Naive B cell (primary cell): ENCODE data around the gene CALHM6. TPM values are rescaled to one million over a fixed set of nuclear protein-coding genes. Genes with fewer than 3 reads are reported as not detected.

Experiments used
- ATAC-seq, 2 donors: fragments of 150-1000 bp; cut with Tn5 transposase; 2 replicates each; pipeline ENCODE4 v1.10.0; 2021; ENCODE audit warnings: low read depth in 2 of 2, mild to moderate bottlenecking in 2 of 2, moderate library complexity in 2 of 2
- DNase-seq: peaks from one replicate; pipeline ENCODE4 v3.0.0; 2022
- H3K27ac Mint-ChIP-seq, 6 donors: one replicate each; pipeline ENCODE4 v1.8.0; 2020 to 2022; ENCODE audit warnings: mild to moderate bottlenecking in 6 of 6, mixed read lengths in 6 of 6, moderate library complexity in 5 of 6, inconsistent platforms in 2 of 6
- H3K27me3 Mint-ChIP-seq, 3 donors: one replicate each; pipeline ENCODE4 v1.8.0; 2021 to 2022; ENCODE audit warnings: mixed read lengths in 3 of 3, mild to moderate bottlenecking in 1 of 3
- H3K36me3 Mint-ChIP-seq, 2 donors: one replicate each; pipeline ENCODE4 v1.8.0; 2020 to 2022; ENCODE audit warnings: mixed read lengths in 2 of 2, inconsistent platforms in 1 of 2, mild to moderate bottlenecking in 1 of 2
- H3K4me1 Mint-ChIP-seq, 3 donors: one replicate each; pipeline ENCODE4 v1.8.0; 2020 to 2022; ENCODE audit warnings: mixed read lengths in 3 of 3, inconsistent platforms in 1 of 3, mild to moderate bottlenecking in 1 of 3, moderate library complexity in 1 of 3
- H3K4me3 Mint-ChIP-seq, 8 donors: one replicate each; pipeline ENCODE4 v1.8.0; 2020 to 2022; ENCODE audit warnings: mild to moderate bottlenecking in 8 of 8, mixed read lengths in 8 of 8, moderate library complexity in 8 of 8, inconsistent platforms in 2 of 8
- H3K9me3 Mint-ChIP-seq, 7 donors: one replicate each; pipeline ENCODE4 v1.8.0; 2020 to 2022; ENCODE audit warnings: mixed read lengths in 7 of 7, mild to moderate bottlenecking in 5 of 7, inconsistent platforms in 2 of 7, moderate library complexity in 1 of 7
- polyA plus RNA-seq, 6 donors: library from polyadenylated mRNA; unstranded; fragments of 300-500 nt; fragmentation: Illumina TruSeq; gene quantifications; one replicate each; pipeline ENCODE4 v1.2.3, GENCODE V29; 2021; ENCODE audit warnings: low read depth in 6 of 6

Gene CALHM6
- polyA plus RNA-seq, 6 donors from 2014 or later: 687 to 1,118 (median 783) TPM

DNA sequence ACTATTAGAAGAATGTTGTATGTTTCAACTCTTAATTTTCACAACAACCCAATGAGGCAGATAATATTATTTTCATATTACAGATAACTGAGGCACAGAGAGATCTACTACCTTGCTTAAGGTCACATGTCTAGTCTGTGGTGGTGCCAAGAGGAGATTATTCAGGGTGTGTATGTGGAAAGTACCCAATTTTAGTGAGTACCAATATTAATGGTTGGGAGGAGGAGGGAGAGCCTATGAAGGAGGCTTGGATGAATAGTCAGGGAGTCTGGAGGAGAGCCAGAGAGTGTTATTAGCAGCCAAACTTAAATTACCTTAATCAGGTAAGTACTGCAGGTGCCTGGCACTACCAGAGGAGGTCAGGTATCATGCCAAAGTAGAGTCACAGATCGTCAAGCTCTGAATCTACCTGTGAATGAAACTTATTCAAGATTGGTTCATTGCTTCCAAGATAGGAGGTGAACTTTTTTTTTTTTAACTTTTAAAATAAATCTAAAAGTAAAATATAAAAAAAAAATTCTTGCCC, 10.9 kb upstream of the CALHM6 start:
- Mint-ChIP-seq H3K4me3 (peak overlapping the region in 1 of 8 donors; percentile 34), H3K27me3 (no peaks in the 10 kb centered on the region), H3K36me3 (no peaks in the 10 kb centered on the region), H3K9me3 (no peaks in the 10 kb centered on the region), H3K4me1 (peaks cover 26 to 40% (median 39%) of the 10 kb centered on the region in 3 donors), H3K27ac (peak overlapping the region in 2 of 6 donors; percentile 53 to 93)
- DNase-seq: no peak
- no peak for ATAC-seq

DNA sequence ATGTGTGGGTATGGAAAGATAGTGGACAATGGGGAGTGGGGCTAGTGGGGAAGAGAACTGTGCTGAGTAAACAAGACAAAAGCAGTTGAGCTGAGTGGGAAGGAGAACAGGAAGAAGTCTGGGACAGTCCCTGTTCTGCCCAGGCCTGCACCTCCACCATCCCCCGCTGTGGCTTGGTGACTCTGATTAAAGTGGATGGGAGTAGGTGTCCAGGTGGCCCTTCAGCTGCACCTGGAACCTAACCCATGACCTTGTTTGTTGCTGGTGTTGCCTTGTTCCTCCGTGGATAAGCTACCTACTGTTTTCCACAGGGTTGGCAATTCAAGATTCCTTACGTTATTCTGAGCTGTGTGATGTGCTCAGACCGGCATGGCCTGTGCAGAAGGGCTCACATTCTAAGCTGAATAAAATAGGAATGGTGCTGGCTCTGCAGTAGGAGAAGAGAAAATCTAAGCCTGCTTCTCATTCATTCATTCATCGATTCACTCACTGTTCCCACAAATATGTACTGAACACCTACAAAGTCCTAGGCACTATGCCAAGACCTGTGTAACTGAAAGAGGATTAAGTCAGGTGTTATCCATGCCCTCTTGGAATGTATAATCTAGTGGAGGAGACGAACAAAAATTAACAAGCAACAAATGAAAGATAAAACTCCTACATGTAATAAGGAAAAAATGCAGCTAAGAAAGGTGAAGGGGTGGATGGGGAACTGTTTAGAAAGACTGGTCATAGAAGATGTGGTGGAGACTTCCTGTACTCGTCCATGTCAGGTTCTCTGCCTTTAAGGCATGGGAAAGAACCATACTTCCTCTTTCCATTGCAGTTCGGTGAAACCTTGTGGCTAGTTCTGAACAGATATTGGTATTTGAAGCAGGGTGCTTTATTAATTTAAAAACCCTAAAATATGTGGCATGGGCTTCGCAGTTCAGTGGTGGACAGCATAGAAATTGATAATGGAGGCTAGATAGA, 10.1 kb upstream of the CALHM6 start:
- ATAC-seq (peak; percentile 99), DNase-seq (peak; percentile 58)
- Mint-ChIP-seq H3K4me1 (peaks cover 25 to 38% (median 37%) of the 10 kb centered on the region in 3 donors), H3K27me3 (no peaks in the 10 kb centered on the region), H3K27ac (peak overlapping the region; percentile 4 to 68 (median 39)), H3K4me3 (peak overlapping the region in 7 of 8 donors; percentile 6 to 78 (median 32)), H3K9me3 (no peaks in the 10 kb centered on the region), H3K36me3 (no peaks in the 10 kb centered on the region)

DNA sequence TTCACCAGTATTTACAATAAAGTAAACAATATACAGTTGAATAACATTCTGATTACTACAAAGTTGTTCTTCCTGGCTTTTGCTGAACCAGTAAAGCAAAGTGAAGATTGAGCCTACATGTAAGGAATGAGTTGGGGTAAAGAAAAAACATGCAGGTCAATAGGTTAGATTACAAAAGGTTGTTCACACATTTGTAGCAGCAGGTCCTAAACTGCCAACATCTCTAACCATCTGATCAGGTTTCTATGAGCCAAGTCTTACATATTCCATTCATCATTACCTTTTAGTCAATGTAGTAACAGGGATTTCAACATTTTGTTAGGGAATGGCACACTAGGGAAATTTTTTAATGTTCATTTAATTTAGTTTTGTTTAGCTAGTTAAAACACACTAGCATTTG, 9.3 kb upstream of the CALHM6 start:
- peaks cover 25 to 37% (median 36%) of the 10 kb centered on the region in 3 donors for H3K4me1 Mint-ChIP-seq
- no peak overlapping the region for H3K4me3 Mint-ChIP-seq
- H3K9me3 Mint-ChIP-seq: no peaks in the 10 kb centered on the region
- no peak for ATAC-seq
- no peak for DNase-seq
- H3K27ac Mint-ChIP-seq: no peak overlapping the region
- H3K27me3 Mint-ChIP-seq: no peaks in the 10 kb centered on the region
- no peaks in the 10 kb centered on the region for H3K36me3 Mint-ChIP-seq

DNA sequence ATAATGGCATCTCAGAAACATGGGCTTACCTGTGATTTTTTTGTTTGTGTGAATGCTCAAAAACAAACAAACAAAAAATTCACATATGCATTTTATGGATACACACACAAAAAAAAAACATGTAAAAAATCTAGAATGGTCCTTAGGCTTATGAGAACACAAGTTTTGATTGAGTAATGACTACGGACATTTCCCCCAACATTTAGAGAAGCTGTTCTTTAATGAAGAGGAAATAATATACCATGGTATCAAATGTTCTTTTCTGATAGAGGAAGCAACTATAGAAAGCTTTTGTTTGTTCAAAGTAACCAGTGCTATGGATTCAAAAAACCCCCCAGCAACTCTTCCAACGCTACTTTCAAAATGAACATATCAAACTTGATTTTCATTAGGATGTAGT, 8.6 kb upstream of the CALHM6 start:
- Mint-ChIP-seq H3K9me3 (no peaks in the 10 kb centered on the region), H3K27me3 (no peaks in the 10 kb centered on the region), H3K27ac (no peak overlapping the region), H3K4me1 (peaks cover 25 to 37% (median 34%) of the 10 kb centered on the region in 3 donors), H3K36me3 (no peaks in the 10 kb centered on the region), H3K4me3 (no peak overlapping the region)
- ATAC-seq: no peak
- no peak for DNase-seq

DNA sequence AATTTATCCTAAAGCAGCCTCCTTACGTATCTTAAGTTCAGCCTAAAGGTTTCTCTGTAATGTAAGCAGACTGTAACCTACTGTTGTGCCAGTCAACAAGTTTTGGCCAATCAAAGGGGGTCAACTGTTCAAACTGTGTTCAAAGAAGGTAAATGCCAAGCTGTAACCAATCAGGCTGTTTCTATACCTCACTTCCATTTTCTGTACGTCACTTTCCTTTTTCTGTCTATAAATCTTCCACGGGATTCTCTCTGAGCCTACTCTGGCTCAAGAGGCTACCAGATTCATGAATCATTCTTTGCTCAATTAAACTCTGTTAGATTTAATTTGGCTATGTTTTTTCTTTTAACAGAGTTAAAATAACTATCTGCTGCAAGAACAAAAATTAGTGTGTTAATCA, 5.1 kb upstream of the CALHM6 start:
- Mint-ChIP-seq H3K36me3 (no peaks in the 10 kb centered on the region), H3K9me3 (no peaks in the 10 kb centered on the region), H3K27ac (no peak overlapping the region), H3K27me3 (no peaks in the 10 kb centered on the region), H3K4me3 (no peak overlapping the region), H3K4me1 (peaks cover 13 to 23% (median 16%) of the 10 kb centered on the region in 3 donors)
- no peak for ATAC-seq
- DNase-seq: no peak

DNA sequence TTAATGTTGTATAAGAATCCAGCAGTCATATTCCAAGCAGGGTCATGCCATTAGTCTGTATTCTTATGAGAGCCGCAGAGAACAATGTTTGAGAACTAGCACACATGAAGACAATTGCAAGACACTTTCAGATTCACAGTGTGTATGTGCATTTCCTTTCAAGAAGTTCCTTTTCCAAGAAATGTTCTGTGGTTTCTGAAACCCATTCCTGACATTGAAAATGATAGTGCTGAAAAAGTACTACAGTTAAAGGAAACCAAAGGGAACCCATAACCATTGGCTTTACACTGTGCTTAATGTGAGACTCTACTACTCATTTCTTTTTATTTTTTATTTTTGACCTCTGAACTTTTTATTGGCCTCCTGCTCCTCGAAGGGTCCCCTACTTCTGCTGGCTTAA, 4.2 kb upstream of the CALHM6 start:
- no peaks in the 10 kb centered on the region for H3K9me3 Mint-ChIP-seq
- no peaks in the 10 kb centered on the region for H3K27me3 Mint-ChIP-seq
- H3K4me3 Mint-ChIP-seq: no peak overlapping the region
- H3K36me3 Mint-ChIP-seq: no peaks in the 10 kb centered on the region
- ATAC-seq: no peak
- H3K4me1 Mint-ChIP-seq: peaks cover 10 to 26% (median 17%) of the 10 kb centered on the region in 3 donors
- no peak for DNase-seq
- no peak overlapping the region for H3K27ac Mint-ChIP-seq

DNA sequence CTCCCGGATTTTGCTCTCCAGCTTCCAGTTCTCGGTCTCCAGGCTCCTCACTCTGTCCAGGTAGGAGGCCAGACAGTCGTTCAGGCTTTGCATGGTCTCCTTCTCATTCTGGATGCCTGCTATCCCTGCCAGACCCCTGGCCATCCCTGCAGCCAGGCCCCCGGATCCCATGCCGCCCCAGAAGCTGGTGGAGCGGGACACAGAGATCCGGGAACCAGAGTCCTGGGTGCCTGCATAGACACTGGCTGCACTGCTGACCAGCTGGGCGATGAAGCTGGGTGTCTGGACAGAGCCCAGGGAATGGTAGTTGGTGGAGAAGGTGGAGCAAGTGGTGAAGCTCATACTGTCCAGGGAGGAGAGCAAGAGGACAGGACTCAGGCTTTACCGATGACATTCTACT, 2.9 kb upstream of the CALHM6 start:
- Mint-ChIP-seq H3K4me3 (peak overlapping the region in 2 of 8 donors; percentile 71 to 98), H3K9me3 (no peaks in the 10 kb centered on the region), H3K27me3 (no peaks in the 10 kb centered on the region), H3K4me1 (peaks cover 14 to 32% (median 15%) of the 10 kb centered on the region in 3 donors), H3K27ac (no peak overlapping the region), H3K36me3 (no peaks in the 10 kb centered on the region)
- ATAC-seq: no peak
- DNase-seq: no peak

DNA sequence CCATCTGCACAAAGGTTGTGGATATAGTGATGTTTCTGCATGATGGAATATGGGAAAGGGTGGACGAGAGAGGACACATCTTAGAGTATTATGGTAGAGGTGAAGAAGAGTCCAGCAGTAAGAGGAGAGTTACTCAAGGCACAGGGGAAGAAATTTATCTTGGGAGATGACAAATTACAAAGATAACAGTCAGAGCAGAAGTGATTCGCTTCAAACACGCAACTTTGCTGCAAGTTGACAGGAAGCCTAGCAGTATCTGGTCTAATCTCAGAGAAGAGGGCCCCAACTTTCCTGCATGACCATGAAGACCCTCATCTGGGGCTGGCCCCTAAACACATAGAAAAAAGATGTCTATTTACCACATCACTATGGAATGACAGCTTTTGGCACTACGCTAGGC, 1.2 kb upstream of the CALHM6 start:
- no peaks in the 10 kb centered on the region for H3K36me3 Mint-ChIP-seq
- H3K9me3 Mint-ChIP-seq: no peaks in the 10 kb centered on the region
- H3K27me3 Mint-ChIP-seq: no peaks in the 10 kb centered on the region
- H3K4me3 Mint-ChIP-seq: peak overlapping the region in 4 of 8 donors; percentile 10 to 98 (median 52)
- no peak for DNase-seq
- ATAC-seq: no peak
- H3K4me1 Mint-ChIP-seq: peaks cover 22 to 40% (median 24%) of the 10 kb centered on the region in 3 donors
- peak overlapping the region in 3 of 6 donors; percentile 1 to 10 (median 1) for H3K27ac Mint-ChIP-seq

DNA sequence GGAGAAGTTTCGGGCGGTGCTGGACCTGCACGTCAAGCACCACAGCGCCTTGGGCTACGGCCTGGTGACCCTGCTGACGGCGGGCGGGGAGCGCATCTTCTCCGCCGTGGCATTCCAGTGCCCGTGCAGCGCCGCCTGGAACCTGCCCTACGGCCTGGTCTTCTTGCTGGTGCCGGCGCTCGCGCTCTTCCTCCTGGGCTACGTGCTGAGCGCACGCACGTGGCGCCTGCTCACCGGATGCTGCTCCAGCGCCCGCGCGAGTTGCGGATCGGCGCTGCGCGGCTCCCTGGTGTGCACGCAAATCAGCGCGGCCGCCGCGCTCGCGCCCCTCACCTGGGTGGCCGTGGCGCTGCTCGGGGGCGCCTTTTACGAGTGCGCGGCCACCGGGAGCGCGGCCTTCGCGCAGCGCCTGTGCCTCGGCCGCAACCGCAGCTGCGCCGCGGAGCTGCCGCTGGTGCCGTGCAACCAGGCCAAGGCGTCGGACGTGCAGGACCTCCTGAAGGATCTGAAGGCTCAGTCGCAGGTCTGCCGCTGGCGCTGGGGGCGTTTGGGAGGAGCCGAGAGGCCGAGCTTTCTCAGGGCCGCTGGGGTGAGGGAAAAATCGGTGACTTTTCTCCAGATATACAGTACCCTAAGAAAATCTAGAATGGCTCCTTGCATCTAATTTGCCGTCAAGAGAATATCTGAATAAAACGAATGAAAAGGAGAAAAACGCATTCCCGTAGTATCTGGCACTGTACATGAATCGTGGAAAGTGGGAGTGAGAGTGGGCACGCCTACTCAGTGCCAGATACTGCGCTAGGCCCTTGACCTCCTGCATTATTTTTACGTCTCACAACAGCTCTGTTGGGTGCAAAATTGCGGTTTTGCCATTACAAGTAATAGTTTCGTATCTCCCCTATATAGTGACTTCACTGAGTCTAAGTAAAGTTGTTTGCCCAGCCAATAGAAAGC, 1.0 kb downstream of the CALHM6 start:
- ATAC-seq (peak; percentile 53 to 64), DNase-seq (peak; percentile 75)
- no peaks in the 10 kb centered on the region for H3K27me3 Mint-ChIP-seq
- H3K4me3 Mint-ChIP-seq: peak overlapping the region; percentile 87 to 98 (median 92)
- peaks cover 33 to 59% (median 40%) of the 10 kb centered on the region in 3 donors for H3K4me1 Mint-ChIP-seq
- peak overlapping the region; percentile 93 to 98 (median 96) for H3K27ac Mint-ChIP-seq
- no peaks in the 10 kb centered on the region for H3K36me3 Mint-ChIP-seq
- no peaks in the 10 kb centered on the region for H3K9me3 Mint-ChIP-seq

DNA sequence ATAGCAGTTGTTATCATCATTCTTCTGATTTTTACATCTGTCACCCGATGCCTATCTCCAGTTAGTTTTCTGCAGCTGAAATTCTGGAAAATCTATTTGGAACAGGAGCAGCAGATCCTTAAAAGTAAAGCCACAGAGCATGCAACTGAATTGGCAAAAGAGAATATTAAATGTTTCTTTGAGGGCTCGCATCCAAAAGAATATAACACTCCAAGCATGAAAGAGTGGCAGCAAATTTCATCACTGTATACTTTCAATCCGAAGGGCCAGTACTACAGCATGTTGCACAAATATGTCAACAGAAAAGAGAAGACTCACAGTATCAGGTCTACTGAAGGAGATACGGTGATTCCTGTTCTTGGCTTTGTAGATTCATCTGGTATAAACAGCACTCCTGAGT, 2.1 kb downstream of the CALHM6 start:
- Mint-ChIP-seq H3K36me3 (no peaks in the 10 kb centered on the region), H3K9me3 (no peaks in the 10 kb centered on the region), H3K27ac (peak overlapping the region in 3 of 6 donors; percentile 71 to 95 (median 95)), H3K27me3 (no peaks in the 10 kb centered on the region), H3K4me1 (peaks cover 43 to 68% (median 48%) of the 10 kb centered on the region in 3 donors), H3K4me3 (peak overlapping the region; percentile 87 to 98 (median 92))
- no peak for ATAC-seq
- DNase-seq: no peak

DNA sequence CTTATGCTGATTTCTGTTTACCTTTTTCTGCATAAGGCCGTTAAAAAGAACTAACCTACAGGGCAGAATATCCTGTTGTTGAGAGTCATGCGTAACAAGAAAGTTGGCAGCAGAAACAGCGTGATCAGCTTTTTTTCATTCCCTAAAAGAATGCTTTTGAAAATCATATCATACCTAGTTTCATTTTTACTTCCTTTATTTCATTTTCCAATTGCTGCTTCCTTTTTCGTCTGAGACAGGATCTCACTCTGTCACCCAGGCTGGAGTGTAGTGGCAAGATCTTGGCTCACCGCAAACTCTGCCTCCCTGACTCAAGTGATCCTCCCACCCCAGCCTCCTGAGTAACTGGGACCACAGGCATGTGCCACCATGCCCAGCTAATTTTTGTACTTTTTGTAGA, 4.1 kb downstream of the CALHM6 start:
- Mint-ChIP-seq H3K9me3 (peaks cover 0 to 2% (median 0%) of the 10 kb centered on the region in 7 donors), H3K27ac (peak overlapping the region; percentile 88 to 97 (median 96)), H3K27me3 (no peaks in the 10 kb centered on the region), H3K36me3 (no peaks in the 10 kb centered on the region), H3K4me3 (peak overlapping the region in 6 of 8 donors; percentile 63 to 87 (median 84)), H3K4me1 (peaks cover 43 to 63% (median 55%) of the 10 kb centered on the region in 3 donors)
- DNase-seq: peak; percentile 83
- ATAC-seq: peak; percentile 76 to 84

DNA sequence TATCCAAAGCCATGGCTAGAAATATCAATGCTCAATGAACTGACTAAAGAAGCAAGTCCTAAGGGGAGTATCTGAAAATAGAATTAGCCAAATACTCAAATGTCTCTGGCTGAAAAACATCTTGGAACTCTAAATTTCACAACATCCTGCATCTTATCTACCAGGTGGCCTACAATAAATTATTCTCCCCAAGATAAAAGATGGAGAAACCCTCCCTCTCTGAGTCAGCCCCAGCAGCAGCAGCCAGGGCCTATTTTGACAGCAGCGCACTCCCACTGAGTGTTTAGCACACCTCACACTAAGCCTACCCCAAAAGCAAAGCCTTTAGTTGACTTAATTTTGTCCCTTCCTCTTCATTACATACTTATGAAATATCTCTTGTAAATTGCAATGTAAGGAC, 5.9 kb downstream of the CALHM6 start:
- H3K9me3 Mint-ChIP-seq: peaks cover 0 to 2% (median 0%) of the 10 kb centered on the region in 7 donors
- peak overlapping the region; percentile 88 to 96 (median 94) for H3K27ac Mint-ChIP-seq
- peaks cover 31 to 50% (median 45%) of the 10 kb centered on the region in 3 donors for H3K4me1 Mint-ChIP-seq
- peak overlapping the region in 6 of 8 donors; percentile 22 to 78 (median 60) for H3K4me3 Mint-ChIP-seq
- no peak for DNase-seq
- no peak for ATAC-seq
- H3K36me3 Mint-ChIP-seq: no peaks in the 10 kb centered on the region
- no peaks in the 10 kb centered on the region for H3K27me3 Mint-ChIP-seq

DNA sequence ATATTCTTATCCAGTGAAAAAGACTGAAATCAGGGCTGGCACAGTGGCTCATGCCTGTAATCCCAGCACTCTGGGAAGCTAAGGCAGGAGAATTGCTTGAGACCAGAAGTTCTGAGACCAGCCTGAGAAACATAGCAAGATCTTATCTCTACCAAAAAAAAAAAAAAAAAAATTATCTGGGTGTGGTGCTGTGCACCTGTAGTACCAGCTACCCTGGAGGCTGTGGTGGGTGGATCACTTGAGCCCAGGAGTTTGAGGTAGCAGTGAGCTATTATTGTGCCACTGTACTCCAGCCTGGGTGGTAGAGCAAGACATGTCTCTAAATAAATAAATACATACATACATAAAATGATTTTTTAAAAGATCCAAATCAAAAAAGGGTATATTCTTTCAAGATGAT, 6.3 kb downstream of the CALHM6 start:
- Mint-ChIP-seq H3K4me3 (peak overlapping the region in 7 of 8 donors; percentile 9 to 78 (median 38)), H3K9me3 (peaks cover 0 to 2% (median 0%) of the 10 kb centered on the region in 7 donors), H3K4me1 (peaks cover 31 to 48% (median 44%) of the 10 kb centered on the region in 3 donors), H3K27ac (peak overlapping the region; percentile 88 to 96 (median 94)), H3K36me3 (no peaks in the 10 kb centered on the region), H3K27me3 (no peaks in the 10 kb centered on the region)
- ATAC-seq (no peak), DNase-seq (no peak)
